GM23338 (cell line): ENCODE results near the gene UBAC1.

Experiments used
- CREB1 ChIP-seq: fragments of 250-450 bp; sonication (Bioruptor Pico); IDR thresholded peaks from 2 replicates; pipeline ENCODE4 v1.5.0; 2020; ENCODE audit warnings: low read depth, mild to moderate bottlenecking, moderate library complexity
- CTCF ChIP-seq, 2 experiments: fragments of 200-600 bp in 1 of 2; sonication (generic) in 1 of 2; conservative IDR thresholded peaks; 2 replicates each; pipeline versions ENCODE4 v1.5.1 to v1.6.1; 2016 to 2017; ENCODE audit warnings: antibody characterized with exemption in 2 of 2, low read depth in 2 of 2, mild to moderate bottlenecking in 2 of 2, moderate library complexity in 1 of 2
- ETS1 ChIP-seq: IDR thresholded peaks from 2 replicates; pipeline ENCODE4 v1.6.1; 2016; ENCODE audit warnings: antibody characterized with exemption
- EZH2 ChIP-seq: fragments of 200-600 bp; sonication (generic); IDR thresholded peaks from one replicate; pipeline ENCODE4 v1.8.0; 2017; ENCODE audit warnings: antibody characterized with exemption, mild to moderate bottlenecking, low read depth; ENCODE audit not compliant: unreplicated experiment
- EZH2phosphoT487 ChIP-seq: fragments of 200-600 bp; sonication (generic); IDR thresholded peaks from one replicate; pipeline ENCODE4 v1.8.1; 2018; ENCODE audit warnings: antibody characterized with exemption; ENCODE audit not compliant: unreplicated experiment
- JUNB ChIP-seq: IDR thresholded peaks from one replicate; pipeline ENCODE4 v1.6.1; 2016; ENCODE audit warnings: antibody characterized with exemption; ENCODE audit not compliant: unreplicated experiment
- POLR2AphosphoS5 ChIP-seq: IDR thresholded peaks from 2 replicates; pipeline ENCODE4 v1.6.1; 2016; ENCODE audit warnings: antibody characterized with exemption, low read depth
- REST ChIP-seq: IDR thresholded peaks from one replicate; pipeline ENCODE4 v1.6.1; 2018; ENCODE audit warnings: antibody characterized with exemption; ENCODE audit not compliant: unreplicated experiment
- STAT1 ChIP-seq: IDR thresholded peaks from one replicate; pipeline ENCODE4 v1.6.1; 2016; ENCODE audit warnings: antibody characterized with exemption; ENCODE audit not compliant: unreplicated experiment
- ZNF331 ChIP-seq: fragments of 250-450 bp; sonication (Bioruptor Pico); IDR thresholded peaks from 2 replicates; pipeline ENCODE4 v1.5.0; 2020; ENCODE audit warnings: low read depth, mild to moderate bottlenecking, moderate library complexity

GRCh38 chr9:135941288-135941995 is 19.7 kb downstream of the UBAC1 start:
- TF ChIP-seq CTCF (conservative IDR thresholded peaks at IDR 0.05; ENCODE audit: low read depth in 2 of 2) (no peak), POLR2AphosphoS5 (no peak), ZNF331 (CRISPR knock-in tag) (no peak), EZH2 (no peak), REST (no peak), JUNB (no peak), EZH2phosphoT487 (no peak), STAT1 (no peak), CREB1 (CRISPR knock-in tag) (no peak), ETS1 (no peak)
